CD14-positive monocyte (primary cell): Measurements from ENCODE around the gene RCOR1. TPM values are rescaled to one million over a fixed set of nuclear protein-coding genes. Genes with fewer than 3 reads are reported as not detected.

ENCODE experiments used
- DNase-seq, 3 donors: peaks; one replicate each; pipeline ENCODE4 v3.0.0-alpha.2; 2011 to 2022
- H2AFZ ChIP-seq: 2 replicates; pipeline ENCODE4 v1.6.0; 2012; ENCODE audit warnings: mild to moderate bottlenecking, low read depth, low read length, inconsistent platforms; ENCODE audit not compliant: insufficient read depth, poor library complexity, severe bottlenecking
- H3K27ac ChIP-seq, 2 donors: 1 replicate in 1 of 2; 2 replicates in 1 of 2; pipeline ENCODE4 v1.5.1; 2012 to 2013; ENCODE audit warnings: low read length in 2 of 2, control low read depth in 1 of 2, inconsistent platforms in 1 of 2, low read depth in 1 of 2, mild to moderate bottlenecking in 1 of 2
- H3K27me3 ChIP-seq, 2 donors: one replicate each; pipeline versions ENCODE4 v1.6.0 to v1.6.1; 2011 to 2013; ENCODE audit warnings: low read length in 2 of 2; ENCODE audit not compliant: control insufficient read depth in 2 of 2, insufficient read depth in 2 of 2
- H3K36me3 ChIP-seq, 2 donors: replicated peaks in 1 of 2; 1 replicate in 1 of 2; 2 replicates in 1 of 2; pipeline versions ENCODE4 v1.5.1 to v1.6.1; 2012 to 2013; ENCODE audit warnings: low read length in 2 of 2, control low read depth in 1 of 2, inconsistent platforms in 1 of 2, mild to moderate bottlenecking in 1 of 2; ENCODE audit not compliant: insufficient read depth in 2 of 2, control insufficient read depth in 1 of 2
- H3K4me1 ChIP-seq, 2 donors: 1 replicate in 1 of 2; 2 replicates in 1 of 2; pipeline versions ENCODE4 v1.5.1 to v1.6.1; 2012 to 2013; ENCODE audit warnings: low read length in 2 of 2, control low read depth in 1 of 2, inconsistent platforms in 1 of 2, mild to moderate bottlenecking in 1 of 2, moderate library complexity in 1 of 2; ENCODE audit not compliant: insufficient read depth in 2 of 2, control insufficient read depth in 1 of 2
- H3K4me2 ChIP-seq: replicated peaks from 2 replicates; pipeline ENCODE3; 2012; ENCODE audit warnings: low read length, moderate library complexity, mild to moderate bottlenecking; ENCODE audit not compliant: poor library complexity, severe bottlenecking; ENCODE audit errors: extremely low read depth
- H3K4me3 ChIP-seq, 3 experiments: fragments of 200-600 bp in 1 of 3; sonication (generic) in 1 of 3; replicated peaks in 1 of 3; 1 replicate in 2 of 3; 2 replicates in 1 of 3; pipeline ENCODE4 v1.5.1; 2011 to 2013; ENCODE audit warnings: low read length in 3 of 3, mild to moderate bottlenecking in 3 of 3, control low read depth in 2 of 3, low read depth in 2 of 3, inconsistent platforms in 1 of 3, moderate library complexity in 1 of 3
- H3K79me2 ChIP-seq: 2 replicates; pipeline ENCODE4 v1.6.0; 2012; ENCODE audit warnings: mild to moderate bottlenecking, control low read depth, inconsistent platforms, low read length, moderate library complexity; ENCODE audit not compliant: insufficient read depth
- H3K9ac ChIP-seq: 2 replicates; pipeline ENCODE4 v1.6.0; 2017; ENCODE audit warnings: low read length, mild to moderate bottlenecking; ENCODE audit not compliant: insufficient read depth, poor library complexity, severe bottlenecking
- H3K9me3 ChIP-seq, 2 donors: replicated peaks in 1 of 2; 1 replicate in 1 of 2; 2 replicates in 1 of 2; pipeline versions ENCODE4 v1.5.1 to v1.6.1; 2012 to 2013; ENCODE audit warnings: low read length in 2 of 2, control low read depth in 1 of 2; ENCODE audit not compliant: control insufficient read depth in 1 of 2, insufficient read depth in 1 of 2
- H4K20me1 ChIP-seq: 2 replicates; pipeline ENCODE4 v1.6.0; 2012; ENCODE audit warnings: mild to moderate bottlenecking, low read length, control low read depth, moderate library complexity; ENCODE audit not compliant: insufficient read depth
- H3K27ac Mint-ChIP-seq, 7 donors: one replicate each; pipeline ENCODE4 v1.8.0; 2020; ENCODE audit warnings: mild to moderate bottlenecking in 7 of 7, mixed read lengths in 7 of 7, moderate library complexity in 6 of 7, inconsistent platforms in 2 of 7
- H3K27me3 Mint-ChIP-seq, 3 donors: one replicate each; pipeline ENCODE4 v1.8.0; 2021 to 2022; ENCODE audit warnings: low read depth in 3 of 3, mild to moderate bottlenecking in 3 of 3, mixed read lengths in 3 of 3, moderate library complexity in 3 of 3, inconsistent platforms in 1 of 3
- H3K36me3 Mint-ChIP-seq, 2 donors: one replicate each; pipeline ENCODE4 v1.8.0; 2020; ENCODE audit warnings: mixed read lengths in 2 of 2, inconsistent platforms in 1 of 2, mild to moderate bottlenecking in 1 of 2
- H3K4me1 Mint-ChIP-seq: one replicate; pipeline ENCODE4 v1.8.0; 2020; ENCODE audit warnings: mild to moderate bottlenecking, mixed read lengths
- H3K4me3 Mint-ChIP-seq, 2 donors: one replicate each; pipeline ENCODE4 v1.8.0; 2020; ENCODE audit warnings: mild to moderate bottlenecking in 2 of 2, mixed read lengths in 2 of 2, moderate library complexity in 1 of 2
- H3K9me3 Mint-ChIP-seq, 7 donors: one replicate each; pipeline ENCODE4 v1.8.0; 2020 to 2022; ENCODE audit warnings: mixed read lengths in 7 of 7, mild to moderate bottlenecking in 6 of 7, moderate library complexity in 6 of 7, inconsistent platforms in 2 of 7
- CTCF ChIP-seq: fragments of 200-600 bp; IDR thresholded peaks from one replicate; pipeline ENCODE4 v1.8.0; 2022; ENCODE audit warnings: antibody characterized with exemption, mild to moderate bottlenecking
- WGBS: methylation state at CpG from one replicate; pipeline ENCODE4 v1.1.5; 2013; ENCODE audit warnings: missing lambda C conversion rate; ENCODE audit not compliant: insufficient coverage; 5-methylcytosine and 5-hydroxymethylcytosine counted together
- intact Hi-C, 2 donors: fragments of 100-400 bp; cut with micrococcal nuclease; formaldehyde crosslinking; loops; one replicate each; pipeline versions ENCODE4 v1.15.0 to v1.15.1; 2023
- polyA plus RNA-seq, 3 donors: library from polyadenylated mRNA; depleted of rRNA in 1 of 3; unstranded in 2 of 3; stranded (reverse) in 1 of 3; fragments of 300-500 nt in 2 of 3; fragments of >200 nt in 1 of 3; fragmentation: Illumina TruSeq in 2 of 3; gene quantifications; 1 replicate in 2 of 3; 2 replicates in 1 of 3; pipeline ENCODE4 v1.2.3, GENCODE V29; 2012 to 2021

The RCOR1 gene
- polyA plus RNA-seq, 3 donors: 2.1 to 36.6 (median 2.3) TPM

GRCh38 chr14:102578821-102579220, 13.6 kb upstream of the RCOR1 start:
- Mint-ChIP-seq H3K27ac (no peak overlapping the region), H3K4me1 (peaks cover 24% of the 10 kb centered on the region), H3K9me3 (no peaks in the 10 kb centered on the region), H3K4me3 (no peak overlapping the region), H3K27me3 (peaks cover 5 to 6% (median 5%) of the 10 kb centered on the region in 3 donors), H3K36me3 (no peaks in the 10 kb centered on the region)
- H3K36me3 ChIP-seq: no peaks in the 10 kb centered on the region
- no peak overlapping the region for H3K4me3 ChIP-seq
- no peak for DNase-seq
- intact Hi-C loops: no loop called here
- TF ChIP-seq CTCF: no peak
- H3K9ac ChIP-seq: no peak overlapping the region
- H4K20me1 ChIP-seq: no peaks in the 10 kb centered on the region
- H3K27me3 ChIP-seq: no peaks in the 10 kb centered on the region
- H3K4me1 ChIP-seq: peaks cover 23 to 30% of the 10 kb centered on the region in 2 donors
- H3K4me2 ChIP-seq: no peak overlapping the region
- 81% methylated on average over 4 of the region's 7 CpGs for WGBS
- H3K27ac ChIP-seq: no peak overlapping the region
- H2AFZ ChIP-seq: no peak overlapping the region
- H3K79me2 ChIP-seq: no peaks in the 10 kb centered on the region
- H3K9me3 ChIP-seq: no peaks in the 10 kb centered on the region

GRCh38 chr14:102579696-102580549, 12.5 kb upstream of the RCOR1 start:
- H3K4me1 ChIP-seq: peaks cover 20 to 26% of the 10 kb centered on the region in 2 donors
- H4K20me1 ChIP-seq: no peaks in the 10 kb centered on the region
- Mint-ChIP-seq H3K27ac (peak overlapping the region in 2 of 7 donors; percentile 56 to 59), H3K27me3 (peaks cover 3 to 6% (median 5%) of the 10 kb centered on the region in 3 donors), H3K36me3 (no peaks in the 10 kb centered on the region), H3K4me1 (peaks cover 23% of the 10 kb centered on the region), H3K4me3 (peak overlapping the region in 1 of 2 donors; percentile 37), H3K9me3 (no peaks in the 10 kb centered on the region)
- no peaks in the 10 kb centered on the region for H3K9me3 ChIP-seq
- intact Hi-C loops: loop anchor here in 1 of 2 donors (10.0 kb wide), 1 partner anchor 145 kb away; no protein-coding TSS in a partner anchor
- H3K9ac ChIP-seq: no peak overlapping the region
- no peak overlapping the region for H2AFZ ChIP-seq
- peak overlapping the region in 1 of 3 experiments; percentile 25 for H3K4me3 ChIP-seq
- H3K27me3 ChIP-seq: no peaks in the 10 kb centered on the region
- no peak for TF ChIP-seq CTCF
- H3K79me2 ChIP-seq: no peaks in the 10 kb centered on the region
- no peak overlapping the region for H3K27ac ChIP-seq
- H3K36me3 ChIP-seq: no peaks in the 10 kb centered on the region
- DNase-seq: peak in 2 of 3 donors; percentile 13 to 30
- peak overlapping the region; percentile 29 for H3K4me2 ChIP-seq
- WGBS: 69% methylated on average over 14 of the region's 19 CpGs
